Myocyte (in vitro differentiated cells): Measurements from ENCODE around the gene CDH13. TPM values are rescaled to one million over a fixed set of nuclear protein-coding genes. Genes with fewer than 3 reads are reported as not detected.

Source experiments
- DNase-seq: peaks from one replicate; pipeline ENCODE4 v3.0.0-alpha.2; 2012; ENCODE audit warnings: low read depth
- total RNA-seq: library from RNA; depleted of rRNA; stranded (reverse); fragments of >200 nt; gene quantifications from 2 replicates; pipeline ENCODE4 v1.2.3, GENCODE V29; 2014

CDH13 gene
- total RNA-seq, 1 donor from 2014 or later = 160 TPM

DNA sequence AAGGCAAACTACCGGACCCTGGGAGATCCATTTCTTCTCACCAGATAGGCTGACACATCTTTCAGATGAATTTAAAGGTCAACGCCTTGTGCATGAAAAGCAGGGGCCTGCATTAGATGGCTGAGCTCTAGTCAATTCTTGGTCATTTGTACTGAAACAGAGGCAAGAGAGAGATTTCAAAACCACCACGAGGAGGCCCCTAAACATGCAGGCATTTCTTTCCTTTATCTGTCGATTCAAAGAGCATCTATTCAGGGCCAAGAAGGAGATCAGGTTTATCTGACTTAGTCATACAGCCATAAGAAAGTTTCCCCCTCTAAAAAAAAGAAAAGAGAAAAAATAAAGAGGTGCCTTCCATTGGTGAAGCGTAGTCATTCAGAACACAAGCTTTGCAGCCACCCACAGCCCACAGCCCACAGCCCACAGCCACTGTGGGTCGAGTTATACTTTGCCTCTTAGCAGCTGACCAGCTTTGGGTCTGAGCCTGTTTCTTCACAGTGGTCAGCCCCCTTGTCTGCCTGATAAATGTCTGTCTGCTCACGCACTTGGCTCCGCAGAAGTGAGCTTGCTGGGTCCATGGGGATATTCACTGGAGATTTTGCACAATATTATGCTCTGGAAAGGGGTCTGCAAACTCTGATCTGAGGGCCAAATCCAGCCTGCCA lies 207.5 kb downstream of the CDH13 start:
- peak; percentile 78 for DNase-seq

DNA sequence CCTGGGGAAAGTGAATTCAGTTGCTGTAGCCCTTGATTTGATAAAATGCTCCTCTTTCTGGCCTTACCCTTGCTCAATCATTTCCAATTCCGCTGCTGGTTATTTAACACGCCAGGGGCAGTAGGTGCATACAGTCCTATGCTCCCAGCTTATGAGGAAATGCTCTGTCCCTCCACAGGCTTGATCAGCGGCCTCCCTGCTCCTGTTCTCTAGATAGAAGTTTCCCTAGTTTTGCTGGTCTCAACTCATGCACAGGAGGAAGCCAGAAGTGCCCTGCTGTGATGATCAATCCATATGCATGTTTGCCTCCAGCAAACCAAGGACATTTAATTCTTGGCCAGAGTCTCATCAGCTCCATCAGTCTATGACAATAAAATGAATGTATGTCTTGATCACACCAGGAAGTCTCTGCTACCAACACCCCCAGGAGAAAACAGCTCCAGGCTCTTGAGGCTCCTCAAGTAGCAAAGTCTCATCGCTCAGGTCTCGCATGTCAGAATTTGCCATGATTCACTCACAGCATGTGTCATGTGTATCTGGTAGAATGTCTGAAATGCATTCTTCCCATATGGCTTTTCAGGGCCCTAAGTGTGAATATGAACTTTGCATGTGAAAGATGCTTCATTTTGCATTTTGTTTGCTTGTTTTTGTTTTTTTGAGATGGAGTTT lies 208.9 kb downstream of the CDH13 start:
- no peak for DNase-seq

DNA sequence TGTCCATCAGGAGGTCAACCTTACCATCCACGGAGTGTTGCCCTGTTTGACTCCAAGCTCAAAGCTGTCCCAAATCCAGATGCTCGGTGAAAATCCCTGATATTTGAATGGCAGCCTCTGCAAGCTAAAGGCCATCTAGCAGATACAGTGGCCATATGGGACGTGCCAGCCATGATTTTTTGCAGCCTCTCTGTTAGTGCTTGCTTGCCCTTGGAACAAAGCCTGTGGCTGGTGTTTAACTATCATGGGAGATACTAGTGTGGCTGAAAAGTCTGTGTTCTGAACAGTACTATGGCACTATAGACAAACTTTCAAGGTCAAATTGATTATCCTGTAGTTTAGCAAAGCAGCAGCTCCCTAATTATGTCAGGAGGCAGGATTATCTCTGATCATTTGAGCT lies 214.3 kb downstream of the CDH13 start:
- no peak for DNase-seq

DNA sequence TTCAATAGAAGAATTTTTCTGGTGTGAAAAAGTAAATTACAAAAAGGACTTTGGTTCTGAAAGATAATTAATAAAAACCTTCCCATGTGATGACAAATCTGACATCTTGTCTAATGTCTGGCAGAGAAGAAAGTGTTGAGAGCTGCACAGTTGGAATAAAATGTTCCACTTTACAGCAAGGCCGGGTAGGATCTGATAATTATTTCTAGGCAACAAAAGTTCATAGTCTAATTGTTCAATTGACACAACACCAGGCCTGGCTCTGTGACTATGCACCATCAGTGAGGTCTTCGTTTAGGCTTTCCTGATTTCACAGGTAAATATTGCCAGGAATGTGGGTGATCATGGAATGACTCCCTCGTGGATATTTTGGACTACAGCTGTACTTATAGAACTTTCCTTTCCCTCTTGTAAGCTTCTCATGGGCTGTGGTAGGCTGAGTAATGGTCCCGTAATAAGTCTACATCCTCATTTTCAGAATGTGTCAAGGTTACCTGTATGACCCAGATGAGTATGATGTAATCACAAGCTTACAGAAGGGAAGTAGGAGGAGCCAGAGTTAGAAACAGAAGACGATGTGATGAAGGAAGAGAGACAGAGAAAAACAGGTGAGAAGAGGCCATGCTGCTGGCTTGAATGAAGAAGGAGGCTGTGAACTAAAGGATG lies 217.0 kb downstream of the CDH13 start:
- no peak for DNase-seq

DNA sequence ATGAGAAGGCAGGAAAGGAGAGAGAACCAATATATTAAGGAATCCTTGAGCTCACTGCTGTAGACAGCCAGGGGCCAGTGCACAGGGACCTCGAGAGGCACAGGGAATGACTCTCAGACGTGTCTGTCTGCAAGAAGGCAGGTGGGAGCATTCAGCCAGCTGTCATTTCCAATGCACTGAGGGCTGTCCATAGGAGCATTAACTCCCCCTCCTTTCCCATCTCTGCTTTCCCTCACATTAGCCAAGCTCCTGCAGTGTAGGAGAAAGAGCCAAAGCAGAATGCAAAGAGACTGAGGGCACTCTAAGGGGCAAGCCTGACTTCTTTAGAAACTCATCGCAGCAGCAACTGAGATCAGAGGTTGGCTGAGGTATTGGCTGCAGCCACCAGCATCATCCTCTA lies 218.3 kb downstream of the CDH13 start:
- peak; percentile 19 for DNase-seq

DNA sequence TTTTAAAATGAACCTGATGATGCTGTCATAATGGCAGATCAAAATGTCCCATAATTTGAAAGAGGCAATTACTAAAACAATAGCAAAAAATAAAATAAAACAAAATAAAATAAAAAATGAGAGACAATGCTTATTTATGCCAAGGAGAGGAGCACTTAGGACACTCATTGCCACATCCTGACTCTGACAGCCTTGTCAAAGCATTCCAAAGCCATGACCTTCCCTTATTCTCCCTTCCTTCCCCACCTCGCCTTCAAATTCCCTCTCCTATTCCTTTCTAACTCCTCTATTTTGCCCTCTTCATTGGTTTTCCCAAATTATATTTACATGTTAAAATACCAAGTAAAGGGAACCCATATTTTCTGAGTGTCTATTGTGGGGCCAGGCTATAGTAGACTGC lies 220.0 kb downstream of the CDH13 start:
- no peak for DNase-seq

DNA sequence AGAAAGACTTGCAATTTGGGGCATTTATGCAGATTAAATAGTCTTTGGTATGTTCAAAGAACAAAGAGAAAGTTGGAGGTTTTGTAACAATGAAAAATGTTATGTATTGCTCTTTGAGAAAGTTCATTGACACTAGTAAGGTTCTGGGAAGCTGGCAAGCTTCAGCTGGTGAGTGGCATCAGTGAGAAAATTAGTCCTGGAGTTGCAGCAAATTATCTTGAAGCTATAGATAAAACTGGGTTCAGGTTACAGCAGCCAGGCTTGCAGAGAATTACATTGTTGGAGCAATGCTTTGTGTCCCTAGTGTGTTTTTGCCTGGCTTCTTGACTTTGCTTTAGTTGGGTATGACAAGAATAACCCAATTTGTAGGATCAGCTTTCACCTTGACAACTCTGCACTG lies 221.2 kb downstream of the CDH13 start:
- no peak for DNase-seq

DNA sequence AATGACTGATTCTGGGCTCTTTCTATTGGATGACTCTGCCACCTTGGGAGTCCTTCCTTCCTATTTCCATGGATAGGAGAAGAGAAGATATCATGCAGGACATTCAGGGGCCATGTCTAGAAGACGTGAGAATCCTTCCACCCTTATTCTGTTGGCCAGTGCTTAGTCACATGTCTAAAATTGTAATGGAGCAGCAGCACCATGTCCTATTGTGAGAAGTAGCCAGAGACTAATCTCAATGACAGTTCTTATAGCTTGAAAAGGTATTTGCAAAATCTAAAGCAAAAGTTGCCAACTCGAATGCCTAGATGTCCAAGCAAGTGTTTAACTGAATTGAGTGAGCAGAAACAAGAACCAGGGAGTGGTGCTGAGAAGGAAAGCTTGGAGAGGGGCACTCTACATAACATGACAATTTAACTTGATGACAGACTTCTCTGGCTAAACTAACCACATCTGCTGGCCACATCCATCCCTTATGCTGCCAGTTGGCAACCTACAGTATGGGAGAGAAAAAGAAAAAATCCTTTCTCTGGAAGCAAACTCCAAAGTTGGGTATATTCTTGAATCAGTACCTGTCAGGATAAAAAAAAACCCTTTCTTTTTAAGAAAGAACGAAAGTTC lies 225.7 kb downstream of the CDH13 start:
- DNase-seq = peak; percentile 19

DNA sequence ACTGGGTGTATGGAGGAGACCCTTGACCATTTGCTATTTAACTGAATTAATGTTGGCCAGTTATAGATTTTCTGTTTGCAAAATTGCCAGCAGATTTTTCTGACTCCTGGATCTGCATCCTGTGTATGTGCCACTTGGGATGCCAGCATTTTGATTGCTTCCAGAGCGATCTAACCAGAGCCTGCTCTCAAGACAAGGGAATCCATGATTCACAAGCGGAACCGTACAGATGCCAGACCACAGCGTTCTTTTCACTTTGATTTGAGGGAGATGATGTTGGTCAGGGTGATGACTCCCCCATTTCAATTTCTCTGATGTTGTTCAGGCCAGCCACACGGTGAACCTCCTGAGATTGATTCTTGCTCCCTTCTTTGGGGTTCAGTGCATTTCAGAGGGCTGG lies 228.7 kb downstream of the CDH13 start:
- no peak for DNase-seq

DNA sequence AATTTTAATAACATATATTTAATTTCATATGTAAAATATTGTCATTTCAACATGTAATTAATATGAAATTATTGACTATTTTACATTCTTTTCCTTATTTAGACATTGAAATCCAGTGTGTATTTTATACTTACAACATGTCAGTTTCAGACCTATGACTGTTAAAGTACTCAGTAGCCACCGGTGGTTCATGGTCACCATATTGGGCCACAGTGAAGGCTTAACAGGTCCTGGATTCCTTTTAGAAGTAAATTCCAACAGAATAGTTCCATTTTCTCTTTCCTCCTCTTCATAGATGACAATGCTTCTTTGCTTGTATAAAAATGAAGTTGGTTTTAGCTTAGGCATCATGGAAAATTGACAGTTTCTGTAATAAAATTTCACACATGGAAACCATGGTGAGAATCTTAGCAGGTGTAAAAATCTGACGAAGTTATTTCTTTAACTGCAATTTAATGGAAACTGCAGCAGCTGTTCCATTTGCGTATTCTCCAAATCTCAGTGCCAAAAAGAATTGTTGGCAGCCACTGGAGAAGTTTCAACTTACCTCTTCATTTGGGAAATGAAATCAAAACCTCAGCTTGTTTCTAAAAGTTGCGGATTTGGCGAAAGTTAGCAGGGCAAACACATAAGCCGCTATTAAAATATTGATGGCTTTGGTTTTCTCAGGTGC lies 231.1 kb downstream of the CDH13 start:
- DNase-seq = peak; percentile 44

DNA sequence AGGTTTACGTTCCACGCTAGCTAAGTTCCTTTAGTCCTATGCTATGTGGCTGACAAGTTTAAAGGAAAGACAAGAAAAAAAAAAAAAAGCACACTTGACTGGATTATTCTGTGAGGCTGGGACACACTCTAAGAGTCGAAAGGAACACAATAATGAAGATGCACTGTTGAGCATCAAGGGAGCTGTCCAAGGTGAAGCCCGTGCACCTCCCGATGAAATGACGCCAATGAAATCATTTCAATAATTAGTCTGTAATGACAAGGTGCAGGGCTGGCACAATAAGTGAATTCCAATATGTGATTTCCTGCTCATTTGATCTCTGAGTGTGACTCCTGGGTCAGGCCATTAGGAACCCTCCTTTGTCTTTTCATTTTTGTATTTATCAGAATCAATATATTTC lies 232.9 kb downstream of the CDH13 start:
- DNase-seq = no peak

DNA sequence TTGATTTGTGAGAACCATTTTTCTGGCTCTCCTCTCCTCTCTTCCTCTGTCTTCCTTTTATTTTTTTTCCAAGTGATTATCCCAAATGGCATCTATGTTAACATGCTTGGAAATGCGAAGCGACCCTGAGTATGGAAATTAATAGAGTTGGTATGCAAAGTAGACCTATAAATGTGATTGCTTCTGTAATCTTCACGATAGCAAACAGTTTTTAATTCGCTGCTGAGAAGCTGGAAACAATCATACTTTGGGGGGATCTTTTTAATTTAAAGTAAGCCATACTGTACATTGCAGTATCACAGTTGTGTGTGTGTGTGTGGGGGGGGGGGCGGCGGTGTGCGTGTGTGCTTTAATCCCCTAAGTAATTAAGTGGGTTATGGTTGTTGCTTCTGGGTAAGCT lies 233.3 kb downstream of the CDH13 start:
- DNase-seq = no peak

DNA sequence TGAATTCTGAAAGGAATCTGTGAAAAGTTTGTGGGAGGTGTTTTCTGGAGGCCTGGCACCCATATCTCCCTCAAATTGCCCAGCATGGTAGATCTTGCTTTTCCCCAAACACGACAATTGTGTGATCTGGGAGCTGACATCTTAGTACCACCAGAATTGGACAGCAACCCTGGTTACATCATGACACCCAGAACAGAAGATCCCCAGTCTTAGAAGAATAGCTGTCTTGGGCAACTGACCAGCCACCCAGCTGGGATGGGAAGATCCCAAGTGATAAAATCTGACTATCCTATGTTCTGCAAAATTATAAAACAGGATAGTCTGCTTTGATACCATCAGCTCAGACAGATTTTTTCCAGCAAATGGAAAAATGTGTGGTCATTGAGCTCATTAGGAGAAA lies 235.3 kb downstream of the CDH13 start:
- no peak for DNase-seq

DNA sequence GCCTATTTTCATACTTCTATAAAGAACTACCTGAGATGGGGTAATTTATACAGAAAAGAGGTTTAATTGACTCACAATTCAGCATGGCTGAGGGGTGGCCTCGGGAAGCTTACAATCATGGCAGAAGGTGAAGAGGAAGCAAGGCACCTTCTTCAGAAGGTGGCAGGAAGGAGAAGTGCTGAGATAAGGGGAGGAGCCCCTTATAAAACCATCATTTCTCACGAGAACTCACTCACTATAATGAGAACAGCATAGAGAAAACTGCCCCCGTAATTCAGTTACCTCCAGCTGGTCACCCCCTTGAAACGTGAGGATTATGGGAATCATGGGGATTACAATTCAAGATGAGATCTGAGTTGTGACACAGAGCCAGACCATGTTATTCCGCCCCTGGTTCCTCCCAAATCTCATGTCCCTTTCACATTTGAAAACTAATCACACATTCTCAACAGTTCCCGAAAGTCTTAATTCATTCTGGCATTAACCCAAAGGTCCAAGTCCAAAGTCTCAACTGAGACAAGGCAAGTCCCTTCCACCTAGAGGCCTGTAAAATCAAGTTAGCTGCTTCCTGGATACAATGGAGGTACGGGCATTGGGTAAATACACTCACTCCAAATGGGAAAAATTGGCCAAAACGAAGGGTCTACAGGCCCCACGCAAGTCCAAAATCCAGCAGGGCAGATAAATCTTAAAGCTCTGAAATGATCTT lies 237.7 kb downstream of the CDH13 start:
- DNase-seq = no peak

DNA sequence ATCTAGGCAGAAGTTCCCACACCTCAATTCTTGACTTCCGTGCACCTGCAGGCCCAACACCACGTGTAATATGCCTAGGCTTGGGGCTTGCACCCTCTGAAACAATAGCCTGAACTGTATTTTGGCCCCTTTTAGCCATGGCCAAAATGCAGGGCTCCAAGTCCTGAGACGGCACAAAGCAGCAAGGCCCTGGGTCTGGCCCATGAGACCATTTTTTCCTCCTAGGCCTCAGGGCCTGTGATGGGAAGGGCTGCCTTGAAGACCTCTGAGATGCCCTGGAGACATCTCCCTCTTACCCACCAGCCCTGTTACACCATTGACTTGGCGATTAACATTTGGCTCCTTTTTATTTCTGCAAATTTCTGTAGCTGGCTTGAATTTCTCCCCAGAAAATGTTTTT lies 238.6 kb downstream of the CDH13 start:
- DNase-seq = no peak

DNA sequence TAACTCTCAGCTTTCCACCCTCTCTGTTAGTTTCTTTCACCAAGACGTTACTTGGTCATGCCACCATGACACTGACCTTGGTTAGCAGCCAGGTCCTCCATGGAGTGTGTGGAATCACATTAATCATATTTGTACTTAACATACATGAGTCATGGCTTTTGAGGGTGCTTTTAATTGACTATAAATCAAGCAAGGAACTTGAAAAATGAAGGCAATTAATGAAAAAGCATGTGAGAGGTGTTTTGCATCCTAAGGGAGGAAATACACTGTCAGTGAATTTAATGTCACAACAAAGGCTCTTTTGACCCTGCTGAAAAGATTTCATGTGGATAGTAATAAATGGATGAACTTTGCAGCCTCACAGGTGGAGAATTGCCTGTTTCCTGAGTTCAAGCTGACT lies 240.7 kb downstream of the CDH13 start:
- no peak for DNase-seq

DNA sequence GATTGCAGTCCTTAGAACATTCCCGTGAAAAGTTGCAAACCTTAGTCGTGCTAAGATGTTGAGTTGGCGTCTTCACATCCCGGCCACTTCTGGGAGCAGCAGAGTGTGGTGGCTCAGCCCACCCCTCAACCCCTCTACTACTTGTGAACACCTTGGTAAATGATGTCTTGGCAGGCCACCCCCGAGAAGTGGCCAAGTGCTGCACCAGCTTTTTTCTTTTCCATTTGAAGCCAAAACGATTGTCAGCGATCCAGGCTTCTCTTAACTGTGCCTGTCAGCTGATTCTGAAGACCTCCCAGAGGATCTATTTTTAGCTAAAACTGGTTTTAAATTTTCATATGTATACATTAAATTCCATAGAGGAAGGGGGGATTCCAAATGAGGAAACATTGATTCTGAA lies 247.5 kb downstream of the CDH13 start:
- no peak for DNase-seq

DNA sequence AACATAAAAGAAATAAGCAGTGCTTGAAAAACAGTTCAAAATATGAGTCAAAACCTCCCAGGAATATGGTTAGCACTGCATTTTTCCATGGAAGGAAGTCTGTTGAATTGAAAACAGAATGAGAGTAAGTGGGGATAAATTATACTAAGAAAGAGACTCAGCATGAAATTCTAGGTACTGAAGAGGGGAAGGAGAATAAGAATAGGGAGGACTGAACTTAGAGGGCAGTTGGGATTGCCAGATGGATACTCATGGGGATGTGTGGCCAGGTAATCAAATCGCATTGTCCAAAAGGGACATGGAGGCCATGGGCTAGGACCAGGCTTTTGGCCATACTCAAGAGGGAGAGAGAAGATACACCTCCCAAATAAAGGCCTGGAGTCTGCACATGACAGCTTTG lies 247.9 kb downstream of the CDH13 start:
- no peak for DNase-seq

DNA sequence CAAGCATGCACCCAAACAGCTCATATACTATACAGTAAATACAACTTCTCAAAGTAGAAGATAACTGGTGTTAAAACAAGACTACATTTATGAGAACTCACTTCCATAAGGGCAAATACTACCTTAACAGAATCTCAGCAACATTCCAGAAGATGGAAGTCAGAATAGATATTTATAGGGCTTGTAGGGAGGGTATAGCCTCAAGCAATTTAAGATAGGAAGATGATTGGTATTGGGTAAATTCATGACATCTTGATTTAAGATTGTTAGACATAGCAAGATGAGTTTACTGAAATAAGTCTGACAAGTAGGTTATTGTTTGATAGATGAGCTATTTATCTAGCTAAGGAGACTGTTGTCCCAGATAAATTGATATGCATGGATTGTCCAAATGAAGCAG lies 250.2 kb downstream of the CDH13 start:
- no peak for DNase-seq

DNA sequence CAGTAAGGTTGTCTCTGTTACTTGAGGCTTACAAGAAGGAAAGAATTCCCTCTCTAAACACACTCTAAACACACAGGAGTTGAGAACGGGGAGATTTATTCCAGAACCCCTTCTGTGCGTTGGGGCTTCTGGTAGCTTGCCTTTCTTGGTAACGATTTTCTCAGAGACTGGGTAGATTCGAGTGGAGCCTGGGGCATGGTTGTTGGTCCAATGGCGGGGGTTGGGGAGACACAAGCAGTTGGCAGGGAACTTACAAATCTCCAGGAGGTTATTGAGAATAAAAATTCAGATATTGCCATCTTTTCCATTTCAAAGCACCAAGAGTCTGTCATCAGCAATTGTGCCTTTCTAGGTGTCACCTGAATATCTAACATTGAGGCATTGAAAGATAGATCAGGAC lies 251.7 kb downstream of the CDH13 start:
- no peak for DNase-seq

DNA sequence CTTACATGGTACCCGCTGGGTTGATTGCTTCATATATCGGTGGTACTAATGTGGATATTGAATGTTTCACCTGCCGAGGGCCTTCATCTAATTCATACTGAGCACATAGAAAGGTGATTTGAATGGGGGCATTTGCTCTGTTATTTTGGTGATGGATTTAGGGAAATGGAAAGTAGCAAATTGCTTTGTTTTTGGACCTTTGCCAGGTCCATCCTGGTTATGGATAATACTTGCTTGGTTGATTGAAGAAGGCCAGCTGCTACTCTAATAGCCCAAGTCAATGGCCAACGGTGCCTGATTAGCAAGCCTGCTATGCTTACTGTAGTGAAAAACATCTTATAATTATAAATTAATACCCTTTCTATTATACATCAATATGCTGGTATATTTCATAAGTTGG lies 253.6 kb downstream of the CDH13 start:
- no peak for DNase-seq
